HUES6 (cell line): ENCODE results near the gene MACROD2.
"Not testable (repeated sequence)": the region's sequence is repeated elsewhere in the genome, so short reads cannot be mapped to it uniquely, and the experiment has no call there.

Experiments
- H3K27ac ChIP-seq: 2 replicates; pipeline ENCODE4 v1.7.0; 2013; ENCODE audit warnings: low read depth, mild to moderate bottlenecking, low read length, inconsistent platforms
- H3K27me3 ChIP-seq: 2 replicates; pipeline ENCODE4 v1.6.1; 2013; ENCODE audit warnings: low read length; ENCODE audit not compliant: control insufficient read depth, insufficient read depth
- H3K36me3 ChIP-seq: 2 replicates; pipeline ENCODE4 v1.6.1; 2013; ENCODE audit warnings: low read length; ENCODE audit not compliant: control insufficient read depth, insufficient read depth
- H3K4me1 ChIP-seq: 2 replicates; pipeline ENCODE4 v1.6.1; 2013; ENCODE audit warnings: low read length; ENCODE audit not compliant: control insufficient read depth, insufficient read depth
- H3K4me3 ChIP-seq: 2 replicates; pipeline ENCODE4 v1.5.1; 2013; ENCODE audit warnings: low read depth, low read length
- H3K9ac ChIP-seq: one replicate; pipeline ENCODE4 v1.6.1; 2013; ENCODE audit warnings: mild to moderate bottlenecking, low read length
- H3K9me3 ChIP-seq: 2 replicates; pipeline ENCODE4 v1.6.1; 2013; ENCODE audit warnings: low read depth, low read length; ENCODE audit not compliant: control insufficient read depth, insufficient read depth

Gene MACROD2

GRCh38 chr20:15364781-15365180 is 1369.5 kb downstream of the MACROD2 start:
- no peaks in the 10 kb centered on the region for H3K9me3 ChIP-seq
- H3K27ac ChIP-seq: no peak overlapping the region
- H3K9ac ChIP-seq: no peak overlapping the region
- peaks cover 6% of the 10 kb centered on the region for H3K4me1 ChIP-seq
- H3K27me3 ChIP-seq: no peaks in the 10 kb centered on the region
- H3K36me3 ChIP-seq: no peaks in the 10 kb centered on the region
- H3K4me3 ChIP-seq: no peak overlapping the region

GRCh38 chr20:15370370-15370769 is 1375.1 kb downstream of the MACROD2 start:
- Histone ChIP-seq H3K4me1 (no peaks in the 10 kb centered on the region), H3K27me3 (no peaks in the 10 kb centered on the region), H3K4me3 (no peak overlapping the region), H3K9me3 (no peaks in the 10 kb centered on the region), H3K9ac (no peak overlapping the region), H3K27ac (no peak overlapping the region), H3K36me3 (no peaks in the 10 kb centered on the region)

- H3K9ac ChIP-seq: no peak overlapping the region
- H3K36me3 ChIP-seq: no peaks in the 10 kb centered on the region
Observed at GRCh38 chr20:15374682-15375081, 1379.4 kb downstream of the MACROD2 start.

GRCh38 chr20:15375836-15376235 is 1380.5 kb downstream of the MACROD2 start:
- Histone ChIP-seq H3K27me3 (no peaks in the 10 kb centered on the region), H3K4me3 (no peak overlapping the region), H3K4me1 (no peaks in the 10 kb centered on the region), H3K27ac (no peak overlapping the region), H3K9ac (no peak overlapping the region), H3K36me3 (no peaks in the 10 kb centered on the region), H3K9me3 (no peaks in the 10 kb centered on the region)

More at GRCh38 chr20:15374682-15375081, 1379.4 kb downstream of the MACROD2 start:
- no peaks in the 10 kb centered on the region for H3K27me3 ChIP-seq
- H3K9me3 ChIP-seq: no peaks in the 10 kb centered on the region
- no peaks in the 10 kb centered on the region for H3K4me1 ChIP-seq
- H3K4me3 ChIP-seq: no peak overlapping the region
- no peak overlapping the region for H3K27ac ChIP-seq

GRCh38 chr20:15377603-15378002 is 1382.3 kb downstream of the MACROD2 start:
- H3K9ac ChIP-seq, H3K27ac ChIP-seq, H3K4me3 ChIP-seq, H3K9me3 ChIP-seq, H3K36me3 ChIP-seq, H3K27me3 ChIP-seq, H3K4me1 ChIP-seq: not testable (repeated sequence)

- Histone ChIP-seq H3K27me3 (no peaks in the 10 kb centered on the region), H3K27ac (no peak overlapping the region), H3K36me3 (no peaks in the 10 kb centered on the region), H3K9me3 (no peaks in the 10 kb centered on the region), H3K4me1 (no peaks in the 10 kb centered on the region), H3K9ac (no peak overlapping the region), H3K4me3 (no peak overlapping the region)
Observed at GRCh38 chr20:15378151-15378550, 1382.8 kb downstream of the MACROD2 start.

GRCh38 chr20:15379681-15380296 is 1384.5 kb downstream of the MACROD2 start:
- H3K27me3 ChIP-seq: no peaks in the 10 kb centered on the region
- no peak overlapping the region for H3K9ac ChIP-seq
- no peaks in the 10 kb centered on the region for H3K36me3 ChIP-seq
- no peaks in the 10 kb centered on the region for H3K9me3 ChIP-seq
- no peaks in the 10 kb centered on the region for H3K4me1 ChIP-seq
- no peak overlapping the region for H3K4me3 ChIP-seq
- H3K27ac ChIP-seq: no peak overlapping the region

- no peaks in the 10 kb centered on the region for H3K9me3 ChIP-seq
- H3K9ac ChIP-seq: no peak overlapping the region
- H3K4me1 ChIP-seq: no peaks in the 10 kb centered on the region
- no peaks in the 10 kb centered on the region for H3K36me3 ChIP-seq
- no peak overlapping the region for H3K4me3 ChIP-seq
- H3K27me3 ChIP-seq: no peaks in the 10 kb centered on the region
- no peak overlapping the region for H3K27ac ChIP-seq
Observed at GRCh38 chr20:15380770-15381169, 1385.5 kb downstream of the MACROD2 start.

- H3K4me3 ChIP-seq: no peak overlapping the region
- no peak overlapping the region for H3K9ac ChIP-seq
- no peaks in the 10 kb centered on the region for H3K27me3 ChIP-seq
- no peaks in the 10 kb centered on the region for H3K4me1 ChIP-seq
- no peaks in the 10 kb centered on the region for H3K36me3 ChIP-seq
- H3K27ac ChIP-seq: no peak overlapping the region
- no peaks in the 10 kb centered on the region for H3K9me3 ChIP-seq
Observed at GRCh38 chr20:15387228-15387627, 1391.9 kb downstream of the MACROD2 start.

GRCh38 chr20:15395457-15395856 is 1400.1 kb downstream of the MACROD2 start:
- H3K4me1 ChIP-seq: peaks cover 4% of the 10 kb centered on the region; the same call in 1 of the 2 replicates
- no peak overlapping the region for H3K27ac ChIP-seq
- H3K9me3 ChIP-seq: no peaks in the 10 kb centered on the region
- no peak overlapping the region for H3K4me3 ChIP-seq
- no peaks in the 10 kb centered on the region for H3K36me3 ChIP-seq
- no peak overlapping the region for H3K9ac ChIP-seq
- no peaks in the 10 kb centered on the region for H3K27me3 ChIP-seq

- Histone ChIP-seq H3K4me1 (peaks cover 4% of the 10 kb centered on the region; the same call in 1 of the 2 replicates), H3K9ac (no peak overlapping the region), H3K27ac (no peak overlapping the region), H3K27me3 (no peaks in the 10 kb centered on the region), H3K4me3 (no peak overlapping the region), H3K9me3 (no peaks in the 10 kb centered on the region), H3K36me3 (no peaks in the 10 kb centered on the region)
Observed at GRCh38 chr20:15396026-15396425, 1400.7 kb downstream of the MACROD2 start.
